ENCODE results near the gene YBEY. TPM values are rescaled to one million over a fixed set of nuclear protein-coding genes. Genes with fewer than 3 reads are reported as not detected.

The YBEY gene
- total RNA-seq, 1 experiment from 2014 or later = 18.8 TPM

DNA sequence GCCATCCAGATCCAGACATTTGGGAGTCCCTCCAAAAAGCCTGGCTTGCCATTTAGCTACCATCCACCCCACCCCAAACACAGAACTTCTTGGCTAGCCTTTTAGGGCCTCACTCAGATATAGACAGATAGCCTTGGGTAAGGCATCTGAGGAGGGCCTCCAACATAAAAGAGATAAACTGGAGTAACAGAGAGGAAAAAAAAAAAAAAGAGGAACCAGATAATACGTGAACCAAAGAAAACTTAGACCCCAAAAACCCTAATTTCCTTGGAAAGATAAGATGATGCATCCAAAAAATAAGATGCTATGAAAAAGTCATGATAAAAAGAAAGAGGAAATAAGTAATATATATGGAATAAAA lies 37.7 kb upstream of the YBEY start:
- Histone ChIP-seq H3K27ac (ENCODE audit: low read depth, low read length, poor library complexity, severe bottlenecking) (no peak overlapping the region), H3K4me1 (ENCODE audit: insufficient read depth, low read length, poor library complexity, severe bottlenecking) (no peaks in the 10 kb centered on the region), H3K27me3 (replicated peaks; ENCODE audit: insufficient read depth, low read depth, low read length, poor library complexity) (no peaks in the 10 kb centered on the region), H3K9me3 (ENCODE audit: low read depth, low read length, poor library complexity, severe bottlenecking) (no peaks in the 10 kb centered on the region), H3K4me3 (ENCODE audit: low read depth, low read length, poor library complexity, severe bottlenecking) (no peak overlapping the region), H3K36me3 (ENCODE audit: insufficient read depth, low read length, poor library complexity, severe bottlenecking) (peaks cover 89% of the 10 kb centered on the region)
- intact Hi-C loops (cut with micrococcal nuclease; ENCODE audit: unreplicated experiment) = no loop called here
- POLR2A ChIA-PET (ENCODE audit: low non-redundant PET) = no interaction called here
- CTCF ChIA-PET = no interaction called here
- no peak for TF ChIP-seq CTCF (conservative IDR thresholded peaks at IDR 0.05; ENCODE audit: low read depth, low read length)
- no peak for TF ChIP-seq EZH2 (IDR thresholded peaks at IDR 0.05; ENCODE audit: borderline replicate concordance, low read depth, low read length, poor library complexity, severe bottlenecking)
- no TSS peak for BruUV-seq (replicated peaks)
- no peak for DNase-seq (ENCODE audit: low spot score)

GRCh38 chr21:46248827-46249226 lies 37.3 kb upstream of the YBEY start:
- DNase-seq (ENCODE audit: low spot score) = no peak
- no peaks in the 10 kb centered on the region for H3K27me3 ChIP-seq (replicated peaks; ENCODE audit: insufficient read depth, low read depth, low read length, poor library complexity)
- H3K4me1 ChIP-seq (ENCODE audit: insufficient read depth, low read length, poor library complexity, severe bottlenecking) = no peaks in the 10 kb centered on the region
- peaks cover 89% of the 10 kb centered on the region for H3K36me3 ChIP-seq (ENCODE audit: insufficient read depth, low read length, poor library complexity, severe bottlenecking)
- TF ChIP-seq EZH2 (IDR thresholded peaks at IDR 0.05; ENCODE audit: borderline replicate concordance, low read depth, low read length, poor library complexity, severe bottlenecking) (no peak), CTCF (conservative IDR thresholded peaks at IDR 0.05; ENCODE audit: low read depth, low read length) (no peak)
- no peaks in the 10 kb centered on the region for H3K9me3 ChIP-seq (ENCODE audit: low read depth, low read length, poor library complexity, severe bottlenecking)
- no TSS peak for BruUV-seq (replicated peaks)
- ChIA-PET CTCF (no interaction called here), POLR2A (ENCODE audit: low non-redundant PET) (no interaction called here)
- no peak overlapping the region for H3K27ac ChIP-seq (ENCODE audit: low read depth, low read length, poor library complexity, severe bottlenecking)
- intact Hi-C loops (cut with micrococcal nuclease; ENCODE audit: unreplicated experiment) = no loop called here
- H3K4me3 ChIP-seq (ENCODE audit: low read depth, low read length, poor library complexity, severe bottlenecking) = no peak overlapping the region

- TF ChIP-seq CTCF (conservative IDR thresholded peaks at IDR 0.05; ENCODE audit: low read depth, low read length) = no peak
- no peak for TF ChIP-seq EZH2 (IDR thresholded peaks at IDR 0.05; ENCODE audit: borderline replicate concordance, low read depth, low read length, poor library complexity, severe bottlenecking)
- no peaks in the 10 kb centered on the region for H3K27me3 ChIP-seq (replicated peaks; ENCODE audit: insufficient read depth, low read depth, low read length, poor library complexity)
- no peak for DNase-seq (ENCODE audit: low spot score)
- BruUV-seq (replicated peaks) = no TSS peak
- intact Hi-C loops (cut with micrococcal nuclease; ENCODE audit: unreplicated experiment) = no loop called here
- H3K4me1 ChIP-seq (ENCODE audit: insufficient read depth, low read length, poor library complexity, severe bottlenecking) = no peaks in the 10 kb centered on the region
- no peak overlapping the region for H3K27ac ChIP-seq (ENCODE audit: low read depth, low read length, poor library complexity, severe bottlenecking)
- POLR2A ChIA-PET (ENCODE audit: low non-redundant PET) = no interaction called here
- peaks cover 89% of the 10 kb centered on the region for H3K36me3 ChIP-seq (ENCODE audit: insufficient read depth, low read length, poor library complexity, severe bottlenecking)
- H3K4me3 ChIP-seq (ENCODE audit: low read depth, low read length, poor library complexity, severe bottlenecking) = no peak overlapping the region
- H3K9me3 ChIP-seq (ENCODE audit: low read depth, low read length, poor library complexity, severe bottlenecking) = no peaks in the 10 kb centered on the region
- CTCF ChIA-PET = no interaction called here
These were observed 35.9 kb upstream of the YBEY start for GRCh38 chr21:46250146-46250725.
